GM10266 (cell line): Measurements from ENCODE around the gene KRT6C.

Experiments used
- DNase-seq: peaks from one replicate; pipeline ENCODE4 v3.0.0; 2012; ENCODE audit errors: extremely low spot score
- CTCF ChIP-seq: IDR thresholded peaks from 2 replicates; pipeline ENCODE4 v1.5.1; 2012; ENCODE audit warnings: mild to moderate bottlenecking, low read depth; ENCODE audit not compliant: control insufficient read depth, insufficient read depth; ENCODE audit errors: missing control alignments

KRT6C gene

DNA sequence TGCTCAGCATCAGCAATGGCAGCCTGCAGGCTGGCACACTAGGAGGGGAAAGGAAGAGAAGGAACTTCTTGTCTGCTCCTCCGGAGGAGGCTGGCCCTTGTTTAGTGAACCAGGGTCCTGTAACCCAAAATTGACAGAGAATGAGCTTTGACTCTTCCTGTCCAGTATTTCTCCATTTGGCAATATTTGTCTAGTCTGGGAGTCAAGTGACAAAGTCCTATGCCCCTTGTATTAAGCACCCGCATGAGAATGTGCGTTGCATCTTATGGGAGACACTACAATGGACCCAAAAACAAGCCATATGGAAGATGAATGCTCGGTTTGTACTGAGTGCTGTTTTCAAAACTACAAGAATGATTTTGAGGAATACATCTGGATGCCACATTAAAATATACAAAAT lies 3.8 kb downstream of the KRT6C start:
- no peak for DNase-seq
- TF ChIP-seq CTCF: no peak

DNA sequence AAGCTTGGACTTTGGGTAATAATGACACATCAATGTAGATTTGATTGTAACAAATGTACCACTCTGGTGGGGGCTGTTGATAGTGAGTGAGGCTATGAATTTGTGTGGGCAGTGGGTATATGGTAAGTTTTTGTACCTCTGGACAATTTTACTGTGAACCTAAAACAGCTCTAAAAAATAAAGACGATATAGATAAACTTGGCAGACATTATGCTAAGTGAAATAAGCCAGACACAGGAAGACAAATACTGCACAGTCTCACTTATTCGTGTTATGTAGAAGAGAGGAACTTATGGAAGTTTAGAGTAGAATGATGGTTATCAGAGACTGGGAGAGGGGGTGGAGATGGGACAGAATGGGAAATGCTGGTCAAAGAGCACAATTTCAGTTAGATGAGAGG lies 8.7 kb downstream of the KRT6C start:
- no peak for DNase-seq
- TF ChIP-seq CTCF: no peak

DNA sequence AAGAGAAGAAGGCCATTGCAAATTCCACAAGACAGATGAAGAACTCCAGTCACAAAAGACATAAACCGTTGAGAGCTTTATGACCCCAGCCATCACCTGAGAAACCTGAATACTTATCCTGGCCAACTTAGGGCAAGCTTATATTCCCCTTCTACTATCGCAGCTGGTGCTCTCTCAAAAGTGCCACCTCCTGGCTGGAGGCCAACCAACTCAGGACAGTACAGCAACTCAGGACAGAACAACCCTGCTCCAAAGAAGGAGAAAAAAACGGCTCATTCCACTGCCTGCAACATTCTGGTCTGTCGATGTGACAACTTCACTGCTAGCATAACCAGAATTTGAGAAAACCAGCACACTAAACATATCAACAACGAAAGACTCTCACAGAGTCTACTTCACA lies 11.9 kb downstream of the KRT6C start:
- TF ChIP-seq CTCF: no peak
- DNase-seq: no peak

DNA sequence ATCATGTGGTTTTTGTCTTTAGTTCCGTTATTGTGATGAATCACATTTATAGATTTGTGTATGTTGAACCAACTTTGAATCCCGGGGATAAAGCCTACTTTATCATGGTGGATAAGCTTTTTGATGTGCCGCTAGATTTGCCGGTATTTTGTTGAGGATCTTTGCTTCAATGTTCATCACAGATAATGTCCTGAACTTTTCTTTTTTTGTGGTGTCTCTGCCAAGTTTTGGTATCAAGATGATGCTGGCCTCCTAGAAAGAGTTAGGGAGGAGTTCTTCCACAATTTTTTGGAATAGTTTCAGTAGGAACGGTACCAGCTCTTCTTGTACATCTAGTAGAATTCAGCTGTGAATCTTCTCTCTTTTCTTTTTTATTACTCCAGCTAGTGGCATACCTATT lies 14.7 kb downstream of the KRT6C start:
- DNase-seq: no peak

GRCh38 chr12:52455821-52456220 lies 17.8 kb downstream of the KRT6C start:
- DNase-seq: no peak
- TF ChIP-seq CTCF: no peak

More for the DNA sequence above, 14.7 kb downstream of the KRT6C start:
- TF ChIP-seq CTCF: no peak

DNA sequence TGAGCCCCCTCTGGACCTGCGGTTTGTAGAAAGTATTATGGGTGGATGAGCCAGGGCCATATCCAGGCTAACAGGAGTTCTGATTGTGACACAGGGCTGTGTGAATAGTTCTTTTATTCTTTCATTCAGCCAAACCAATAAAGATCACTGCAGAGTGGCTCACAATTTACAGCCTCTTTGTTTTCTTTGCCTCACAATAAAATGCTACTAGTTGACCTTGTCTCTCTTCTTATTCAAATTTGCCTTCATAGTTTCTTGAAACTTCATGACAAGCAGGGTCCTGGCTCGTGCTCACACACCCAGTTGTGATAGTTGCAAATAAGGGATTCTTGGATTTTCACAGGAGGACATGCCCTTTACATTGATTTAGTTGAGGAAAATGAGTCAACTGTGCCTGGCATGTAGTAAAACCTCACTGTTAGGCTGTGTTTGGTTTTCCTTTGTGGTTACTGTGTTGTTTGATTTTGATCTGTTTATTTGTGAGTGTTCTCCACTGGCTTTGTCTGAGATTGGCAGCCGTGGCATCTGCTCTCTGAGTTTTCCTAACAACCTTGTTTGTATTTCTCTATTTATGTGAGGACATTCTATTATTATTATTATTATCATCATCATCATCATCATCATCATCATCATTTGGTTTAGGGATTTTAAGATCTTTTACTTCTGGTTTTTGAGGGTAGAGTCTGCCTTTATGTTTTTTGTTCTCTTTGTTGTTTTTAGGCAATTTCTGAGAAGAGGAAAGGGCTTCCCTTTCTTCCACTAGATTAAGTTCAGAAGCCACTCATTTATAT lies 19.0 kb downstream of the KRT6C start:
- TF ChIP-seq CTCF: no peak
- DNase-seq: no peak

DNA sequence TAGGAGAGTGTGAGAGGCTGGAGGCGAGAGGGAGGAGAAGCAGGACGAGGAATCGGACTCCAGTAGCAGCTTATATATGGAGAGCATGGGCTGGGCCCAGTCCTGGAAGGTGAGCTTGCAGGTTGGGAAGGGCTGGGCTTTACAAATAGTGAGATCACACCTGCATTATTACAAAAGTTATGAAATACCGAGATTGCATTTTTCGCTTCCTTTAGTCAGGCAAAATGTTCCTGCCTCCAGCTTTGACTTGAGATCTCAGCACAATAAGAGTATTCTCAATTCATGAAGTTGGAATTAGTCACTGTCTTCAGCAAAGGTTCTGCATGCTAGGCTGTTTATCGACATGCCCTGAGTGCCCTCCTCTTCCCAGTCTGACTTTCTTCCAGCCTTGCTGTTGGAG lies 21.5 kb downstream of the KRT6C start, which contains the start of gene KRT6B:
KRT6B (minus strand) TSS at position 46 of the 400 bp plus-strand sequence. CDS start 68 bp downstream, outside the sequence.
- no peak for TF ChIP-seq CTCF
- no peak for DNase-seq
